Measurements from ENCODE around the gene SMARCA4.

The SMARCA4 gene

DNA sequence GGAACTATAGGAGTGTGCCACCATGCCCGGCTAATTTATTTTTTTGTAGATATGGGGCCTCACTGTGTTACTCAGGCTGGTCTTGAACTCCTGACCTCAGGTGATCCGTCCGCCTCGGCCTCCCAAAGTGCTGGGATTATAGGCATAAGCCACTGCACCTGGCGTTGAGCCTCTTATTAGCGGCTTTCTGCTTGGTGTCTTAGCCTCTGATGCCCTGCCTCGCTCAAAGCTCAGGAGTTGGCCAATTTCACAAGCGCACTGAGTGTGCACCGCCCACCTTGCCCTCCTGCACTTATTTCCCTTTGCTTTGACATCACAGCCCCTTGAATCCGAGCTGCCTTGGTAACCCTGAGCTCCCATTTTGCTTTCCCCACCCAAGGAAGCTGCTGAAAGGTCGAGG is 42.5 kb upstream of the SMARCA4 start:
- Histone ChIP-seq H3K4me2 (ENCODE audit: low read length) (no peak overlapping the region), H3K9me3 (ENCODE audit: low read length) (no peaks in the 10 kb centered on the region), H3K27ac (ENCODE audit: low read depth, low read length, poor library complexity, severe bottlenecking) (no peak overlapping the region), H3K4me1 (ENCODE audit: insufficient read depth, low read length, severe bottlenecking) (no peaks in the 10 kb centered on the region), H3K27me3 (ENCODE audit: insufficient read depth, low read length) (no peaks in the 10 kb centered on the region), H3F3A (ENCODE audit: insufficient read depth, low read length) (no peaks in the 10 kb centered on the region), H3K9ac (ENCODE audit: low read length) (no peak overlapping the region), H3K4me3 (ENCODE audit: low read depth, low read length, poor library complexity, severe bottlenecking) (no peak overlapping the region), H3K9me2 (ENCODE audit: low read depth, low read length) (no peaks in the 10 kb centered on the region), H2AFZ (ENCODE audit: low read length) (no peak overlapping the region), H3K36me3 (ENCODE audit: insufficient read depth, low read length) (peaks cover 74% of the 10 kb centered on the region), H3K79me2 (ENCODE audit: insufficient read depth, low read length) (no peaks in the 10 kb centered on the region), H4K20me1 (ENCODE audit: insufficient read depth, low read length) (no peaks in the 10 kb centered on the region)
- TF ChIP-seq, protein P1, sequence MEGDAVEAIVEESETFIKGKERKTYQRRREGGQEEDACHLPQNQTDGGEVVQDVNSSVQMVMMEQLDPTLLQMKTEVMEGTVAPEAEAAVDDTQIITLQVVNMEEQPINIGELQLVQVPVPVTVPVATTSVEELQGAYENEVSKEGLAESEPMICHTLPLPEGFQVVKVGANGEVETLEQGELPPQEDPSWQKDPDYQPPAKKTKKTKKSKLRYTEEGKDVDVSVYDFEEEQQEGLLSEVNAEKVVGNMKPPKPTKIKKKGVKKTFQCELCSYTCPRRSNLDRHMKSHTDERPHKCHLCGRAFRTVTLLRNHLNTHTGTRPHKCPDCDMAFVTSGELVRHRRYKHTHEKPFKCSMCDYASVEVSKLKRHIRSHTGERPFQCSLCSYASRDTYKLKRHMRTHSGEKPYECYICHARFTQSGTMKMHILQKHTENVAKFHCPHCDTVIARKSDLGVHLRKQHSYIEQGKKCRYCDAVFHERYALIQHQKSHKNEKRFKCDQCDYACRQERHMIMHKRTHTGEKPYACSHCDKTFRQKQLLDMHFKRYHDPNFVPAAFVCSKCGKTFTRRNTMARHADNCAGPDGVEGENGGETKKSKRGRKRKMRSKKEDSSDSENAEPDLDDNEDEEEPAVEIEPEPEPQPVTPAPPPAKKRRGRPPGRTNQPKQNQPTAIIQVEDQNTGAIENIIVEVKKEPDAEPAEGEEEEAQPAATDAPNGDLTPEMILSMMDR (IDR thresholded peaks at IDR 0.05; ENCODE audit: low read length): no peak
- no peak for TF ChIP-seq EZH2 (IDR thresholded peaks at IDR 0.05; ENCODE audit: borderline replicate concordance, low read length)

DNA sequence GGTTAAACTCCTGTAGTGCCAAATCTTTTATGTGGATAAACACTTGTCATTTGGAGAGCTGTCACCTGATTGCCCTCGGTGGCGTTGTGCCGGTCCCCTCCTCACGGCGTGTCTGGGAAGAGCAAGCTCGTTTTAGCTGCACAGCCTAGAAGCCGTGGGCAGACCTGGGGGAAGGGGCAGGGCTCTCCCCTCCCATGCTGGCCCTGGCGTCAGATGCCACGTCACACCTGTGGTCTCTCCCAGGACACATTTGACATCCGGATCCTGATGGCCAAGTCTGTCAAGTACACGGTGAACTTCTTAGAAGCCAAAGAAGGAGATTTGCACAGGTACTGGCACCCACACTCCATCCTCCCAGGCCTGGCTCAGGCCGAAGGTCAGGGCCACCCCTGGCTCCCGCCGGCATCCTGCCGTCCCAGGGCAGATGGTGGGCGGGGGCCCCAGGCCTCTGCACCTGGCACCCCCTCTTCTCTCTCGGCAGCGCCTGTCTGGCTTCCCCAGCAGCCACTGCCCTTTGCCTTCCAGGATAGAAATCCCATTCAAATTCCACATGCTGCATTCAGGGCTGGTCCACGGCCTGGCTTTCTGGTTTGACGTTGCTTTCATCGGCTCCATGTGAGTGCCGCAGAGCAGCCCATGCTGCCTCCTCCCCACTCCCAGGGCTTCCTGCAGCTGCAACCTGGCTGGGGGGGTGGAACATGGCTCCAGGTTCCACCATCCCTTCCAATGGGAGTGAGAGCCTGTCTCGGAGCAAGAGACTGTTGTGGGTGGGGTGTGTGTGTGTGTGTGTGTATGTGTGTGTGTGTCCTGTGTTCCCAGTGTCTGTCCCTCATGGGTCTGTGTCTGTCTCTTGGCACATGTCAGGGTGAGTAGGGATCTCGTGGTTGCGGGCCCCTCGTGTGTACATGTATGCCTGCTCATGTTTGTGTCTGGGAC is 41.2 kb upstream of the SMARCA4 start:
- no peaks in the 10 kb centered on the region for H3K27me3 ChIP-seq (ENCODE audit: insufficient read depth, low read length)
- peaks cover 72% of the 10 kb centered on the region for H3K36me3 ChIP-seq (ENCODE audit: insufficient read depth, low read length)
- no peaks in the 10 kb centered on the region for H4K20me1 ChIP-seq (ENCODE audit: insufficient read depth, low read length)
- H3K4me1 ChIP-seq (ENCODE audit: insufficient read depth, low read length, severe bottlenecking): no peaks in the 10 kb centered on the region
- no peaks in the 10 kb centered on the region for H3K79me2 ChIP-seq (ENCODE audit: insufficient read depth, low read length)
- no peak overlapping the region for H3K4me2 ChIP-seq (ENCODE audit: low read length)
- no peaks in the 10 kb centered on the region for H3K9me3 ChIP-seq (ENCODE audit: low read length)
- H3K4me3 ChIP-seq (ENCODE audit: low read depth, low read length, poor library complexity, severe bottlenecking): no peak overlapping the region
- TF ChIP-seq, protein P1 (IDR thresholded peaks at IDR 0.05; ENCODE audit: low read length): no peak
- TF ChIP-seq EZH2 (IDR thresholded peaks at IDR 0.05; ENCODE audit: borderline replicate concordance, low read length): no peak
- H3K27ac ChIP-seq (ENCODE audit: low read depth, low read length, poor library complexity, severe bottlenecking): no peak overlapping the region
- no peaks in the 10 kb centered on the region for H3F3A ChIP-seq (ENCODE audit: insufficient read depth, low read length)
- no peak overlapping the region for H3K9ac ChIP-seq (ENCODE audit: low read length)
- no peaks in the 10 kb centered on the region for H3K9me2 ChIP-seq (ENCODE audit: low read depth, low read length)
- H2AFZ ChIP-seq (ENCODE audit: low read length): no peak overlapping the region

DNA sequence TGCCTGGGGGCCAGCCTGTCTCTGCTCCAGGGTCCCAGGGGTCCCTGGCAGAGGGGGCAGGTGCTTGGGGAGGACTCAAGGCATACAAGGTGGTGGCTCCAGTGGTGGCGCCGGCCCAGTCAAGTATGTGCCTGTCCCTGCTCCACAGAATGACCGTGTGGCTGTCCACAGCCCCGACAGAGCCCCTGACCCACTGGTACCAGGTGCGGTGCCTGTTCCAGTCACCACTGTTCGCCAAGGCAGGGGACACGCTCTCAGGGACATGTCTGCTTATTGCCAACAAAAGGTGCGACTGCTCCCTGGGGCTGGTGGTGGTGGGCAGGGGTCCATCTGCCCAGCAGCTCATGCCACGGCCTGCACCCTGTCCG is 40.6 kb upstream of the SMARCA4 start:
- no peaks in the 10 kb centered on the region for H4K20me1 ChIP-seq (ENCODE audit: insufficient read depth, low read length)
- H3K9me2 ChIP-seq (ENCODE audit: low read depth, low read length): no peaks in the 10 kb centered on the region
- no peak overlapping the region for H3K4me3 ChIP-seq (ENCODE audit: low read depth, low read length, poor library complexity, severe bottlenecking)
- H3K79me2 ChIP-seq (ENCODE audit: insufficient read depth, low read length): no peaks in the 10 kb centered on the region
- H3K9me3 ChIP-seq (ENCODE audit: low read length): no peaks in the 10 kb centered on the region
- peaks cover 68% of the 10 kb centered on the region for H3K36me3 ChIP-seq (ENCODE audit: insufficient read depth, low read length)
- no peak overlapping the region for H3K27ac ChIP-seq (ENCODE audit: low read depth, low read length, poor library complexity, severe bottlenecking)
- H3K9ac ChIP-seq (ENCODE audit: low read length): no peak overlapping the region
- no peak for TF ChIP-seq EZH2 (IDR thresholded peaks at IDR 0.05; ENCODE audit: borderline replicate concordance, low read length)
- TF ChIP-seq, protein P1 (IDR thresholded peaks at IDR 0.05; ENCODE audit: low read length): no peak
- no peak overlapping the region for H3K4me2 ChIP-seq (ENCODE audit: low read length)
- no peaks in the 10 kb centered on the region for H3K27me3 ChIP-seq (ENCODE audit: insufficient read depth, low read length)
- no peaks in the 10 kb centered on the region for H3K4me1 ChIP-seq (ENCODE audit: insufficient read depth, low read length, severe bottlenecking)
- no peaks in the 10 kb centered on the region for H3F3A ChIP-seq (ENCODE audit: insufficient read depth, low read length)
- no peak overlapping the region for H2AFZ ChIP-seq (ENCODE audit: low read length)

All from OCI-LY1 (cell line).